ENCODE results near the gene KLRC1. TPM values are rescaled to one million over a fixed set of nuclear protein-coding genes. Genes with fewer than 3 reads are reported as not detected.
A peak's percentile ranks its signal among the peaks of the same experiment; 100 is the strongest.
"Not testable (repeated sequence)": the region's sequence is repeated elsewhere in the genome, so short reads cannot be mapped to it uniquely, and the experiment has no call there.

The KLRC1 gene
- total and polyA plus RNA-seq, 2 donors (not counting 1 experiment from before 2014, with no cell fraction given), result not detected

- H3K4me2 ChIP-seq (ENCODE audit: extremely low read depth, insufficient read depth, low read length), result no peak overlapping the region
- H2AFZ ChIP-seq (ENCODE audit: low read length), result no peak overlapping the region
- H3K9me3 ChIP-seq (ENCODE audit: control insufficient read depth, insufficient read depth, low read depth, low read length), result no peaks in the 10 kb centered on the region
- peak; percentile 3 to 5 for DNase-seq (ENCODE audit: low read depth in 2 of 2)
- H3K4me3 ChIP-seq (replicated peaks in 1 of 4; ENCODE audit: control extremely low read depth in 1 of 4, insufficient read depth in 1 of 4, low read depth in 3 of 4, low read length in 4 of 4), result no peak overlapping the region
- H3K36me3 ChIP-seq (ENCODE audit: control insufficient read depth, insufficient read depth, low read length), result no peaks in the 10 kb centered on the region
- H3K4me1 ChIP-seq (ENCODE audit: control insufficient read depth, extremely low read depth, insufficient read depth, low read length), result no peaks in the 10 kb centered on the region
- TF ChIP-seq CTCF (conservative IDR thresholded peaks at IDR 0.05 in 1 of 2, IDR thresholded peaks at IDR 0.05 in 1 of 2; ENCODE audit: low read depth in 1 of 2, low read length in 2 of 2) (no peak), EZH2 (IDR thresholded peaks at IDR 0.05; ENCODE audit: low read length, missing control alignments) (no peak)
- no peaks in the 10 kb centered on the region for H4K20me1 ChIP-seq (ENCODE audit: control insufficient read depth, extremely low read depth, insufficient read depth, low read length)
- no peaks in the 10 kb centered on the region for H3K79me2 ChIP-seq (ENCODE audit: control insufficient read depth, insufficient read depth, low read length)
- no peaks in the 10 kb centered on the region for H3K27me3 ChIP-seq (ENCODE audit: control insufficient read depth, insufficient read depth, low read length)
- no peak overlapping the region for H3K27ac ChIP-seq (ENCODE audit: insufficient read depth, low read length)
- no peak overlapping the region for H3K9ac ChIP-seq (ENCODE audit: insufficient read depth, low read length)
These were observed 44.4 kb upstream of the KLRC1 start for GRCh38 chr12:10497602-10498001.

- Histone ChIP-seq H4K20me1 (ENCODE audit: control insufficient read depth, extremely low read depth, insufficient read depth, low read length) (no peaks in the 10 kb centered on the region), H3K27me3 (ENCODE audit: control insufficient read depth, insufficient read depth, low read length) (no peaks in the 10 kb centered on the region), H2AFZ (ENCODE audit: low read length) (no peak overlapping the region), H3K27ac (ENCODE audit: insufficient read depth, low read length) (no peak overlapping the region), H3K4me3 (replicated peaks in 1 of 4; ENCODE audit: control extremely low read depth in 1 of 4, insufficient read depth in 1 of 4, low read depth in 3 of 4, low read length in 4 of 4) (no peak overlapping the region), H3K79me2 (ENCODE audit: control insufficient read depth, insufficient read depth, low read length) (no peaks in the 10 kb centered on the region), H3K9me3 (ENCODE audit: control insufficient read depth, insufficient read depth, low read depth, low read length) (no peaks in the 10 kb centered on the region), H3K36me3 (ENCODE audit: control insufficient read depth, insufficient read depth, low read length) (no peaks in the 10 kb centered on the region), H3K9ac (ENCODE audit: insufficient read depth, low read length) (no peak overlapping the region), H3K4me2 (ENCODE audit: extremely low read depth, insufficient read depth, low read length) (no peak overlapping the region), H3K4me1 (ENCODE audit: control insufficient read depth, extremely low read depth, insufficient read depth, low read length) (no peaks in the 10 kb centered on the region)
- TF ChIP-seq EZH2 (IDR thresholded peaks at IDR 0.05; ENCODE audit: low read length, missing control alignments) (no peak), CTCF (conservative IDR thresholded peaks at IDR 0.05 in 1 of 2, IDR thresholded peaks at IDR 0.05 in 1 of 2; ENCODE audit: low read depth in 1 of 2, low read length in 2 of 2) (no peak)
- DNase-seq (ENCODE audit: low read depth in 2 of 2), result no peak
These were observed 38.6 kb upstream of the KLRC1 start for GRCh38 chr12:10491766-10492165.

GRCh38 chr12:10487328-10487727 is 34.2 kb upstream of the KLRC1 start:
- not testable (repeated sequence) for H3K79me2 ChIP-seq (ENCODE audit: control insufficient read depth, insufficient read depth, low read length); H2AFZ ChIP-seq (ENCODE audit: low read length); DNase-seq (ENCODE audit: low read depth in 2 of 2); H3K4me3 ChIP-seq (replicated peaks in 1 of 4; ENCODE audit: control extremely low read depth in 1 of 4, insufficient read depth in 1 of 4, low read depth in 3 of 4, low read length in 4 of 4); H3K9ac ChIP-seq (ENCODE audit: insufficient read depth, low read length); H3K27me3 ChIP-seq (ENCODE audit: control insufficient read depth, insufficient read depth, low read length); H3K36me3 ChIP-seq (ENCODE audit: control insufficient read depth, insufficient read depth, low read length); H4K20me1 ChIP-seq (ENCODE audit: control insufficient read depth, extremely low read depth, insufficient read depth, low read length); H3K9me3 ChIP-seq (ENCODE audit: control insufficient read depth, insufficient read depth, low read depth, low read length); H3K4me1 ChIP-seq (ENCODE audit: control insufficient read depth, extremely low read depth, insufficient read depth, low read length); H3K27ac ChIP-seq (ENCODE audit: insufficient read depth, low read length); H3K4me2 ChIP-seq (ENCODE audit: extremely low read depth, insufficient read depth, low read length)

GRCh38 chr12:10481901-10482300 is 28.7 kb upstream of the KLRC1 start:
- H4K20me1 ChIP-seq (ENCODE audit: control insufficient read depth, extremely low read depth, insufficient read depth, low read length); H3K9ac ChIP-seq (ENCODE audit: insufficient read depth, low read length); H3K27ac ChIP-seq (ENCODE audit: insufficient read depth, low read length); H3K4me1 ChIP-seq (ENCODE audit: control insufficient read depth, extremely low read depth, insufficient read depth, low read length); H3K27me3 ChIP-seq (ENCODE audit: control insufficient read depth, insufficient read depth, low read length); H3K4me3 ChIP-seq (replicated peaks in 1 of 4; ENCODE audit: control extremely low read depth in 1 of 4, insufficient read depth in 1 of 4, low read depth in 3 of 4, low read length in 4 of 4); H3K36me3 ChIP-seq (ENCODE audit: control insufficient read depth, insufficient read depth, low read length); H3K79me2 ChIP-seq (ENCODE audit: control insufficient read depth, insufficient read depth, low read length); H3K9me3 ChIP-seq (ENCODE audit: control insufficient read depth, insufficient read depth, low read depth, low read length); H2AFZ ChIP-seq (ENCODE audit: low read length); DNase-seq (ENCODE audit: low read depth in 2 of 2); H3K4me2 ChIP-seq (ENCODE audit: extremely low read depth, insufficient read depth, low read length): not testable (repeated sequence)

- not testable (repeated sequence) for H2AFZ ChIP-seq (ENCODE audit: low read length)
These were observed 19.6 kb upstream of the KLRC1 start for GRCh38 chr12:10472808-10473207.

More at GRCh38 chr12:10472808-10473207, 19.6 kb upstream of the KLRC1 start:
- H3K79me2 ChIP-seq (ENCODE audit: control insufficient read depth, insufficient read depth, low read length); H3K36me3 ChIP-seq (ENCODE audit: control insufficient read depth, insufficient read depth, low read length); H3K9me3 ChIP-seq (ENCODE audit: control insufficient read depth, insufficient read depth, low read depth, low read length); H3K4me1 ChIP-seq (ENCODE audit: control insufficient read depth, extremely low read depth, insufficient read depth, low read length); H3K27me3 ChIP-seq (ENCODE audit: control insufficient read depth, insufficient read depth, low read length); H3K4me3 ChIP-seq (replicated peaks in 1 of 4; ENCODE audit: control extremely low read depth in 1 of 4, insufficient read depth in 1 of 4, low read depth in 3 of 4, low read length in 4 of 4); H4K20me1 ChIP-seq (ENCODE audit: control insufficient read depth, extremely low read depth, insufficient read depth, low read length); H3K4me2 ChIP-seq (ENCODE audit: extremely low read depth, insufficient read depth, low read length); H3K27ac ChIP-seq (ENCODE audit: insufficient read depth, low read length); DNase-seq (ENCODE audit: low read depth in 2 of 2); H3K9ac ChIP-seq (ENCODE audit: insufficient read depth, low read length): not testable (repeated sequence)
